IMR-90 (cell line): ENCODE measurements around the gene GSTA4.

Experiments
- CTCF ChIP-seq: conservative IDR thresholded peaks from 2 replicates; pipeline ENCODE4 v1.5.1; 2012; ENCODE audit warnings: mild to moderate bottlenecking, low read depth, low read length, improper control_type of control experiment
- POLR2A ChIP-seq: IDR thresholded peaks from 2 replicates; pipeline ENCODE4 v1.6.1; 2012; ENCODE audit warnings: mild to moderate bottlenecking, low read depth, low read length
- RAD21 ChIP-seq: IDR thresholded peaks from 2 replicates; pipeline ENCODE4 v1.6.1; 2012; ENCODE audit warnings: low read length, improper control_type of control experiment
- SMC3 ChIP-seq: fragments of 150-350 bp; IDR thresholded peaks from 2 replicates; pipeline ENCODE4 v1.6.1; 2016; ENCODE audit warnings: low read depth, mild to moderate bottlenecking, antibody characterized with exemption, low read length, moderate library complexity
- USF2 ChIP-seq: fragments of 150-350 bp; IDR thresholded peaks from 2 replicates; pipeline ENCODE4 v1.6.1; 2017; ENCODE audit warnings: mild to moderate bottlenecking, antibody characterized with exemption, low read length, low read depth

- TF ChIP-seq USF2 (no peak), SMC3 (no peak), CTCF (no peak), RAD21 (no peak), POLR2A (no peak)
Measured at GRCh38 chr6:53009511-53009910, 14.4 kb upstream of the GSTA4 start.
